DMS53 (cell line): Measurements from ENCODE around the gene PCBP3.

Experiments
- DNase-seq: peaks from one replicate; lab custom pipeline; 2025; lab: John Stamatoyannopoulos, UW

The PCBP3 gene

DNA sequence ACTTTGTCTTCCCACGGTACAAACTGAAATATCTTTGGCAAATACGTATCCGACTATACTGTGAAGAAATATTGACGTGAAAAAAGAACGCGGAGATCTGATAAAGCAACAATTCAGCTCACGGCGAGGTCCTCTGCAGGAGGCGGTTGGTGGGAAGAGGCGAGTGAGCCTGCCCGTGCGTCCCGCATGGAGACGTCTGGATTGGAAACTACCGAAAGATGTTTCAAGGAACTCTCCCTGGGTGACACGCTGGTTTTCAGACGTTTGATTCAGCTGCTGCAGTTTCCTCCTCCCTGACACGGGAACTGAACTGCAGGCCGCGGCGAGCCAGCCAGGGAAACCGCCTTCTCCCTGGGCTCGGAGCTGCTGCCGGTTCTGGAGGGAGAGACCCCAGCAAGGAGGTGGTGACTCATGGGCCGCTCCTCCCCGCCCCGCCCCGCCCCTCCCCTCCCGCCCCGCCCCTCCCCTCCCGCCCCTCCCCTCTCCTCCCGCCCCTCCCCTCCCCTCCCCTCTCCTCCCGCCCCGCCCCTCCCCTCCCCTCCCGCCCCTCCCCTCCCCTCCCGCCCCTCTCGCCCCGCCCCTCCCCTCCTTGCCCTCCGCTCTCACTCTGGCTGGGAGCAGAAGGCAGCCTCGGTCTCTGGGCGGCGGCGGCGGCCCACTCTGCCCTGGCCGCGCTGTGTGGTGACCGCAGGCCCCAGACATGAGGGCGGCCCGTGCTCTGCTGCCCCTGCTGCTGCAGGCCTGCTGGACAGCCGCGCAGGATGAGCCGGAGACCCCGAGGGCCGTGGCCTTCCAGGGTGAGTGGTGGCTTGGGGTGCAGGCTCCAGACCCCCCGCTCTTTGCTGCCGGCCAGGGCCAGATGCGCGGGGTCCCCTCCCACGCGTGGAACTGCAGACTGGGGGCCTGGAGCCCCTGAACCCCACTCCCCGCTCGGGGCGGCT is 337.9 kb downstream of the PCBP3 start, which contains the start of gene COL6A1:
Gene COL6A1 (plus strand): TSS at position 620 of the 941 bp plus-strand sequence. CDS start 81 bp downstream, at position 701.
- peak; percentile 76 for DNase-seq

DNA sequence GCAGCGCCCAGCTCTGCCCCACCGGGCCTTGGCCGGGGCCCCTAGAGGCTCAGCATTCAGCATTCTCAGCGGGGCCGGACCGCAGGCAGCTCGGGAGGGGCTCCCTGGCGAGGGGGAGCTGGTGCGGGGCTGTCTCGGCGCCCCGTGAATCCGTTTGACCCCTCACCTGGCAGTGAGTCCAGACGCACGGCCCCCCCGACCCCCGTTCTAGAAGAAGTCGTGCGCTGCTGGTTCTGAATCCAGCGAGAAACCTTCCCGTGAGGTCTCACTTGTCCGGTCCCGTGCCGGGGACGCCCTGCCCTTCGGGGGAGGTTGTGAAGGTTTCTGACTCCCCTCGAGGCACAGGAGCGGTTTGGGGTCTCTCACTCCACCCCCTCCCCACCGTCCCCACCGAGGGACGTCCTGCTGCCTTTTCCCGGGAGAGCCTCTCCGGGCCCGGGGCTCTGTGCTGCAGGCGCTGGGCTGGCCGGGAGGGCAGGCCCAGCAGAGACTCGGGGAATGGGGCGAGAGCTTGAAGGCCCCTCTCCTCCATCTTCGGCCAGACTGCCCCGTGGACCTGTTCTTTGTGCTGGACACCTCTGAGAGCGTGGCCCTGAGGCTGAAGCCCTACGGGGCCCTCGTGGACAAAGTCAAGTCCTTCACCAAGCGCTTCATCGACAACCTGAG is 338.7 kb downstream of the PCBP3 start:
- DNase-seq, result peak; percentile 49

DNA sequence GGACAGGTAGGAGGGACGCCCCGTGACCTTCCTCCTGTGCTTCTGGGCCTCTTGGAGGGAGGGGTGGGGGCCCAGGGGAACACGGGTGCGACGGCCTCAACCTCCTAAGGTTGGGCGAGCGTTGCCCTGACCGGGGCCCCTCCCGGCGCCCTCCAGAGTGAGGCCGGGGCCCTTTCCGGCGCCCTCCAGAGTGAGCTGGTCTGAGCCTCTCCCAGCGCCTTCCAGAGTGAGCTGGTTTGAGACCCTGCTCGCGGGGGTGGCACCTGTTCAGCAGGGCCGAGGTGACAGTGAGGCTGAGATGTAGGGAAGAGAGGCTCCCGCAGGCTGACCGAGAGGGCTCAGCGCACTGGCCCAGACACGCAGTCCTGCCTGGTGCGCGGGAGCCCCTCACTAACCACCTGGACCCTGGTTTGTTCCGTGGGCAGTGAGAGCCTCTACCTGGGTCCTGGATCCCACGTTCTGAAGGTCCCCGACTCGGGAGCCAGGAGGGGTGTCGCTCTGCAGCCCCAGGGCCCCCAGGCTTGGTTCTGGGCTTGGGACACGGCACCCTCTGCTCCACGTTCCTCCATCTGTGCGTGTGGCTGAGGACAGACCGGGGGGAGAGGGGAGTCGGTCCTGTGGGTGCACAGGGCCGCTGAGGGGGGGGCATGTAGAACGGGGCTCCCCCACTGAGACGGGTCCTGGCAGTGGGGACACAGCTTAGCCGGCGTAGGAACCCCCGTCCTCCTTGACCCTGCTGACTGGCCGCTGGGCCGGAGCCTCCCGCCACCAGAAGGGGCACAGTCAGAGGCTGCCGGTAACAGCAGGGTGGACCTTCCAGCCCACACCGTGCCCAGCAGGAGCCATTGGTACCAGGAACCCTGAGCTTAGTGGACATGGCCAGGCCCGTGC is 339.5 kb downstream of the PCBP3 start:
- peak; percentile 63 for DNase-seq

DNA sequence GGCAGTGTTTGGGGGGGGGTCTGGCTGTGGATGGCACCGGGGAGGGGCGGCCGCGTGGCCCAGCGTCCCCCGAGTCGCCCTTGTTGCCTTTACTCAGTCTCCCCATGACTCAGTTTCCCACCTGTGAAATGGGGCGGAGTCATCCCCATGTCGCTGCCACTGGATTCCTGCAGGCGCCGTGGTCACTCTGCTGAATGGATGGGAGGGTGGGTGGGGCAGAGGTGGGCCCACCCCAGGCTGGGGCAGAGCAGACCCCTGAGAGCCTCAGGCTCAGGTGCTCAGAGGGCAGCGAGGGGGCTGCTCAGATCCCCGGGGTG is 340.1 kb downstream of the PCBP3 start:
- no peak for DNase-seq

DNA sequence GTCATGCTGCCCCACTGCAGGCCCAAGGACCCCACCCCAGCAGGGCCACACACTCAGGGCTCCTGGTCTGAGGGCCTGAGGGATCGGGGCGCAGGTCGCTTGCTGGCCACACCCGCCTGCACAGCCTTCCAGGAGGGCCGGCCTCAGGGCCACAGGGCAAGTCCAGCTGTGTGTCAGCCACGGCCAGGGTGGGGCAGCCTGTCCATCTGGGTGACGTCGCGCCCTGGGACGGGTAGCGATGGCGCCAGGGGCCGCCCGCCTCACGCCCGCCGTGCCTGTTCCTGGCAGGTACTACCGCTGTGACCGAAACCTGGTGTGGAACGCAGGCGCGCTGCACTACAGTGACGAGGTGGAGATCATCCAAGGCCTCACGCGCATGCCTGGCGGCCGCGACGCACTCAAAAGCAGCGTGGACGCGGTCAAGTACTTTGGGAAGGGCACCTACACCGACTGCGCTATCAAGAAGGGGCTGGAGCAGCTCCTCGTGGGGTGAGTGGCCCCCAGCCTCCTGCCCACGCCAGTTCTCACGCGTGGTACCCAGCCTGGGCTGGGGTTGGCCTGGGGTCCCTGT is 340.5 kb downstream of the PCBP3 start:
- peak; percentile 90 for DNase-seq

DNA sequence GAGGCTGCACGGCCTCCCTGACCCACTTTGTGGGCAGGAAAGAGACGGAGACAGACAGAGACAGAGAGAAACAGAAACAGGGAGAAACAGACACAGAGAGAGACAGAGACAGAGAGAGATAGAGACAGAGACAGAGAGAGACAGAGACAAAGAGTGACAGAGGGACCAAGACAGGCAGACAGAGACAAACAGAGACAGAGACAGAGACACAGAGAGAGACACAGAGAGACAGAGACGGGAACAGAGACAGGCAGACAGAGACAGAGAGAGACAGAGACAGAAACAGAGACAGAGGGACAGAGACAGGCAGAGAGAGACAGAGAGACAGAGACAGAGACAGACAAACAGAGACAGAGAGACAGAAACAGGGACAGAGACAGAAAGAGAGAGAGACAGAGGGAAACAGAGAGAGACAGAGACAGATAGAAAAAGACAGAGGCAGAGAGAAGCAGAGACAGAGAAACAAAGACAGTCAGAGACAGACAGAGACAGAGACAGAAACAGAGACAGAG is 341.1 kb downstream of the PCBP3 start:
- no peak for DNase-seq

DNA sequence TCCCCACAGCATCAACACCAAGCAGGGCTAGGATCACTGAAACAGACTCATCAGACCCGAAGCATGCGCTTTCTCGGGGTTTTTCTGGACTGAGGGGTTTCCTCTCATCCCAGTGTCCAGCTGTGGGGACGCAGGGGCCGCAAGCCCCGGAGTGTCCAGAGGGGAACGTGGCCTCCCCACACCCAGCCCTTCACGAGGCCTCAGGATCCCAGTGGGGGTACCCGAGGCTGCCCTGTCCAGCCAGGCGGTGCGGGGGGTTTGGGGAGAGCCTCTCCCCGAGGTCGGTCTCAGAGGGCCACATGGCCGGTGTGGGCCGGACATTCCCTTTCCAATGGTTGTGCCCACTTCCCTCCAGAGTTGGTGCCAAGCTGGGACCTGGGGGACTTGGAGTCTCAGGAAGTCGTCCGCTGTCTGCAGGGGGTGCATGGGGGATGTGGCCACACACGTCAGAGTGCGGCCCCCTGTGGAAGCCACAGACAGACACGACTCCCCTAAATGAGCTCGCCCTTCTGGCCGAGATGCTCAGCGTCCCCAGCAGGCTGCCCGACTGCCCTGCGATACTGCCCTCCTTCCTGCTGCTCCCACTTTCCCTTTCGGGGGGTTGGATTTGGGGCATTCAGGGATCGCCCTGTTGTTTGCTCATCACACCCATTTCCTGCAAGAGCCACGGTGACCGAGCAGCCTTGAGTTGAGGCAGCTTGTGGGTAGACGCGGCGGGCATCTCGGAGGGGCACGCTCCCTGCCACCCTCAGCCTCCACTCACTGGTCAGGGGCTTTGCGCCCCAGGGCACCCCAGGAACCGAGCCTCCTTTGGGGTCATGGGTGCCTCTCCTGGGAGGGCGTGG is 342.2 kb downstream of the PCBP3 start:
- DNase-seq, result no peak

DNA sequence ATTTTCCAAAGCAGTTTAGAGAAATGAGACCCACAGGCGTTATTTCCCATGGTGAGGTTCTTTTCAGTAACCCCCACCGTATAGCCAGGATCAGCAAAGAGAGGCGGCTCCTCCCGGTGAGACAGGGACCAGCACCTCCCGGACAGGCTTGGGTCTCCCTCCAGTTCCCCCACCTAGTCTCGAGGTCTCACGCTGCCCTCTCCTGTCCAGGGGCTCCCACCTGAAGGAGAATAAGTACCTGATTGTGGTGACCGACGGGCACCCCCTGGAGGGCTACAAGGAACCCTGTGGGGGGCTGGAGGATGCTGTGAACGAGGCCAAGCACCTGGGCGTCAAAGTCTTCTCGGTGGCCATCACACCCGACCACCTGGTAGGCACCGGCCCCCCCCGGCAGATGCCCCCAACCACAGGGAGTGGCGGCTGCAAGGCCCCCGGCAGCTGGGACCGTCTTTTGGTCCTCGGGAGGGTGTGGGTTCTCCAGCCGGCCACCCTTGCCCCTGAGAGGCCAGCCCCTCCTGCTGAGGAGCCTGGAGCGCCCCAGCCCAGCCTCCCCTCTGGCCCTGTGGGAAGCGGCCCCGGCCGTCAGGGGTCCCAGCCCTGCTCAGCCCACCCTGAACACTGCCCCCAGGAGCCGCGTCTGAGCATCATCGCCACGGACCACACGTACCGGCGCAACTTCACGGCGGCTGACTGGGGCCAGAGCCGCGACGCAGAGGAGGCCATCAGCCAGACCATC is 343.0 kb downstream of the PCBP3 start:
- no peak for DNase-seq

DNA sequence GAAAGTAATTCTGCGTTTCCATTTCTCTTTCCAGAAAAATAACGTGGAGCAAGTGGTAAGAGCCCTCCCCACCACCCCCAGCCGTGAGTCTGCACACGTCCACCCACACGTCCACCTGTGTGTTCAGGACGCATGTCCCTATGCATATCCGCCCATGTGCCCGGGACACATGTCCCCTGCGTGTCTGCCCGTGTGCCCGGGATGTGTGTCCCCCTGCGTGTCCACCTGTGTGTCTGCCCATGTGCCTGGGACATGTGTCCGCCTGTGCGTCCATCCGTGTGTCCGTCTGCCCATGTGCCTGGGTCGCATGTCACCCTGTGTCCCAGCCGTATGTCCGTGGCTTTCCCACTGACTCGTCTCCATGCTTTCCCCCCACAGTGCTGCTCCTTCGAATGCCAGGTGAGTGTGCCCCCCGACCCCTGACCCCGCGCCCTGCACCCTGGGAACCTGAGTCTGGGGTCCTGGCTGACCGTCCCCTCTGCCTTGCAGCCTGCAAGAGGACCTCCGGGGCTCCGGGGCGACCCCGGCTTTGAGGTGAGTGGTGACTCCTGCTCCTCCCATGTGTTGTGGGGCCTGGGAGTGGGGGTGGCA is 343.7 kb downstream of the PCBP3 start:
- no peak for DNase-seq

DNA sequence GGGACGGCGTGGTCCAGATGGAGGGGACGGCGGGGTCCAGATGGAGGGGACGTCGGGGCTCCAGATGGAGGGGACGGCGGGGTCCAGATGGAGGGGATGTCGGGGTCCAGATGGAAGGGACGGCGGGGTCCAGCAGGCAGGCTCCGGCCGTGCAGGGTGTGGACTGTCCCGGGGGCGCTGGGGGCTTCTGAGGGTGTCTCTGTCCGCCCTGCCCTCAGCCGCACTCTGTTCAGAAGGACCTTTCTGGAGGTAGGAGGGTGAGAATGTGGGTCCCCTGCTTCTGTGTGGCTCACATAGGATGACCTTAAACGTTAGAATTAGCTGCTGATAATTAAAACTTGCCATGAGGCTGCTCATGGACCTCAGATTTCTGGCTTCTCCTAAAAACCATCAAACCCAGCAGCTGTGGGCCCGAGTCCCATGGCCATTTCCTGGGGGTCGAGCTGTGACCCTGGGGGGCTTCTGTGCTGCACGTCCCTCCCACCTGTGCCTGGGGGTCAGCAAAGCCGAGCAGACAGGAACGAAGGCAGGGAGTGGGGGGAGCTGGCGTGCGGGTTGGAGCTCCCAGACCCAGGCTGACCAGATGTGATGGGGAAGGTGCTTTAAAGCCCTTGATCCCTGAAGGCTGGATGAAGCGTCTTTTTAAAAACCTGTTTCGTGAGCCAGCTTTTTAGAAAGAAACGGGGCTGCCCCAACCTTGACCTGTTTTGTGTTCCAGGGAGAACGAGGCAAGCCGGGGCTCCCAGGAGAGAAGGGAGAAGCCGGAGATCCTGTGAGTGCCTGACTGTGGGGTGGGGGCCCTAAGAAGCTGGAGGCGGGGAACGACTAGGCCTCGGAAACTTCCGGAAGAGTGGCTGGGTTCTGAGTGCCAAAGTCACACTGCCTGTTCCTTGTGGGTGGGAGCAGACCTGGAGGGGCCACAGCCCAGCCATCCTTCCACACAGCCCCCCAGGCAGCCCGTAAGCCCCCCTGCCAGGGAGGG is 345.1 kb downstream of the PCBP3 start:
- no peak for DNase-seq

DNA sequence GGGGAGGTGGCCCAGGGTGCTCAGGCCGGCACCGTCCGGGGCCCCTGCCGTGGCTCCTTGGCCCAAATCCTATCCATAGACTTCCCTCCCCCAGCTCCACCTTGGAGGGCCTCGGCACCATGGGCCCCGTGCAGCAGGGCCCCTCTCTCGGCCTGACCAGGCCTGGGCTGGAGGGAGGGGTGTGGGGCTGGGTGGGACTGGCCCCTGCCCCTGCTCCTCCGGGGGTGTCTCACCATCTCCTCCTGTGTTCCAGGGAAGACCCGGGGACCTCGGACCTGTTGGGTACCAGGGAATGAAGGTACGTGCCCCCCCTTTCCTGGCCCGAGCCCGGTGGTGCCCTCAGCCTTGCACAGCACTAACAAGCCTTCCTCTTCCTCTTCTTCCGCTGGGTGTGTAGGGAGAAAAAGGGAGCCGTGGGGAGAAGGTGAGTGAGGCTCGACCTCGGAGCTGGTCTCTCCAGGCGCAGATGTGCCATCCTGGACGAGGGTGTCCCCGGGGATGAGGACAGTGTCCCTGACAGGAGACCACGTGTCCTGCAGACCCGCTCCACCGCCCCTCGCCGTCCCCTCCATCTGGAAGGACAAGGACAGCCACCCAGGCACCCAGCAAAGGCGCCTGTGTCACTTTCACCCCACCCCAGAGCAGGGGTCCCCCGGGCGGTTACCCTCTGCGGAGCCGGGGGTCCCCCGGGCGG is 346.0 kb downstream of the PCBP3 start:
- DNase-seq, result no peak

DNA sequence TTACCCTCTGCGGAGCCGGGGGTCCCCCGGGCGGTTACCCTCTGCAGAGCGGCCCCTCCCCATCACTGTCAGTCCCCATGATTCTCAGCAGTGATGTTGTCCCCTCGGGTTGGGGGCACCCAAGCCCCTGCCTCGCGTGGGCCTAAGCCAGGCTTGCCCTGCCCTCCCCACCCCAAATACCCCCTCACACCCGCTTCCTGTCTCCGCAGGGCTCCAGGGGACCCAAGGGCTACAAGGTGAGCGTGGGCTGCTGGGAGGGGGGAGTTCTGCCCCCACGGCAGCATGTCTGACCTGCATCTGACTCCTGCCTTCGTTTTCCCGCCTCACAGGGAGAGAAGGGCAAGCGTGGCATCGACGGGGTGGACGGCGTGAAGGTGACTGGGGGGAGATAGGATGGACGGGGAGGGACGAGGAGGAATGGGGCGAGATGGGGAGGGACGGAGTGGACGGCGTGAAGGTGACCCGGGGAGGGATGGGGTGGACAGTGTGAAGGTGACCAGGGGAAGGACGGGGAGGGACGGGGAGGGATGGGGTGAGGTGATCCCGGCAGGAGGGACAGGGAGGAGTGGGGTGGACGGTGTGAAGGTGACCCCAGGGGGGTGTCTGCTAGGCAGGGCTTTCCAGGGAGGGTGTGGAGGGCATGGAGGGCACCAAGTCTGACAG is 346.7 kb downstream of the PCBP3 start:
- DNase-seq, result no peak

DNA sequence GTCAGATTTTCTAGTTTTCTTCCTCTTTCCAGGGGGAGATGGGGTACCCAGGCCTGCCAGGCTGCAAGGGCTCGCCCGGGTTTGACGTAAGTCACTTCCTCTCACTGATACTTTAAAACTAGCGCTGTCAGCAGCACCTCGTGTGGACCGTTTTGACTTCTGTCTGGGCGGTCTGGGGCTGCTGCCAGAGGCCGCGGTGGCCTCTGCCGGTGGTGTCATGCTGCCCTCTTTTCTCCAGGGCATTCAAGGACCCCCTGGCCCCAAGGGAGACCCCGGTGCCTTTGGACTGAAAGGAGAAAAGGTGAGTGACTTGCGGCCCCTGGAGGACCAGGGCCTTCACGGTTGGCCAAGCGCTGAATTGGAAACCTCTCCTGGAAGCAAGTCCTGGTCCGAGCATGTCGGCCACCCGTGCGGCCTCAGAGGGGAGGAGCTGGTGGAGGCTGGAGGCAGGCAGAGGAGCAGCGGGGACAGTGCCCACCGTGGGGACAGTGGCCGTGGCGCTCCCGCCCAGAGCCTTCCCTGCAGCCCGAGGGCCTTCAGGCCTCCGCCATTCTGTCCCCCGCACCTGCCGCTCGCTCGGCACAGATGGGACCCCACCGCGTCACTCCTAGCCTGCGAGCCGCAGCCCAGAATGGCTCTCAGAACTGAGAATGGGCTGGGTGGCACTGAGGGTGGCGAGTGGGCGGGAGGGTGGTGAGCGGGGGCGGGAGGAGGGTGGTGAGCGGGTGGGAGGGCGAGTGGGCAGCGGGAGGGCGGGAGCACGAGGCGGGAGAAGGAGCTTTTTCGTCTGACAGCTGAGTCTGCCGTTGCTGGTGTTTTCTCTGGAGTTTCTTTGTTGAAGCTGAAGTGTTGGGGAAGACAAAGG is 347.4 kb downstream of the PCBP3 start:
- DNase-seq, result no peak

DNA sequence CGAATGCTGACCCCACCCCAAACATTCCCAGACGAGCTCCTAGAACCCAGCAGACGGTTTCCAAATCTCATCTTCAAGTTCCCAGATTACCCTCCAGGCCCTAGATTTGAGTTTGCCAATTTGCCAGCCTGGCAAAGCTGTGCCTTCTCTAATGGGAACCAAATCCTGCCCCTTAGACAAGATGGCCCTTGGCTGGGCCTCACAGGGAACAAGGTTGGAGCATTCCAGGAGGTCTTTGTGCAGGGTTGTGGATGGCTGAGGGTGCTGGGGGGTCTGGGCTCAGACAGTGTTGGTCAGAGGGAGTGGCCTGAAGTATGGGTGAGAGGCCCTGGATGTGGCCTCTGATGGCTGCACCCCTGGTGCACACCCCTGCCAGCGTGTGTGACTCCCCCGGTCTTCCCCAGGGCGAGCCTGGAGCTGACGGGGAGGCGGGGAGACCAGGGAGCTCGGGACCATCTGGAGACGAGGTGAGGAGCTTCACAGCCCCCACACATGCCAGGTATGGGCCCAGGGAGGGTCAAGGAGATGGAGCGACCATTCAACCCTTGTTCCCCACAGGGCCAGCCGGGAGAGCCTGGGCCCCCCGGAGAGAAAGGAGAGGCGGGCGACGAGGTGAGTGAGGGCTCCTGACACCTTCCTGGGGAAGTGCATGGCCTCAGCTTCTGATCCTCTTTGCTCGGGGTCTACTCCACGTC is 348.2 kb downstream of the PCBP3 start:
- no peak for DNase-seq
